ENCODE measurements around the gene CHCHD6.

Gene CHCHD6

DNA sequence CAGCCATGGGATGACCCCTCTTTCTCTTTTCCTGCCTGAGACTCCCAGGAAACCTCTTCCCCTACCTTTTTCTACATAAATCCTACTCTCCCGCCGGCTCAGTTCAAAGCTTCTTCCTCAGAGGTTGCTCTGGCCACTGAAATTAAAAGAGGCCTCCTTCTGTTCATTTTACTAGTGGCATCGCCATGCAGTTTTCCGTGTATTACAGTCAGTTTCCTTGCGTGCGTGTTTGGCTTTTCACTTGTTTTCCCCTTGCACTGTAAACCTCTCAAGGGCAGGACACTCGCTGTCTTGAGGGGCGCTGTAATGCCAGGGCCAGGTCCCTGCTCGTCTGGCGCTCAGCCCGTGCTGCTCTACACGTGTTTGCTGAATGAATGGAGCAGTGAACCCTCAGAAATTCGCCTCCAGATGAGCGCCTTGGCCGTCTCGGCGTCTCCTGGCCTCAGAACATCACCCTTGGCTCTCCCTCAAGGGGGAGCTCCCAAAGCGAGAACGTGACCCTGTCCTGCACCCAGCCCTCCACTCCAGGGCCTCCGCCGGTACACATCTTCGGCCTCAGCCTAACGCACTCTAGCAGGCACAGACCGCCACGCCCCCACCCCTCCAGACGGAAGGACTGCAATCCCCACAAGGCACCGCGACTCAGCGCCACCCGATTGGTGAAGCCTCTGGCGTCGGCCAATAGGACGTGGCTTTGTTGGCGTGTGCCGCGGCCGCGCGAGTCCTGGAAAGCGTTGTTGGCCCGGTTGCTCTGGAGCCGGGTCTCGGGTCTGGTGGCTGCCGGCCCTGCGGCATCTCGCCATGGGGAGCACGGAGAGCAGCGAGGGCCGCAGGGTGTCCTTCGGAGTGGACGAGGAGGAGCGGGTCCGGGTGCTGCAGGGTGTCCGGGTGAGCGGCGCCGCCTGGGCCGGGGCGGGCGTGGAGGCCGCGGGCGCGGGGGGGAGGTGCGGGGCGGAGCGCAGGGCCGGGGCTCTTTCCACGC lies at the start of gene CHCHD6:
CHCHD6 (plus strand) TSS at position 729 of the 982 bp plus-strand sequence; CDS start at position 802, 73 bp downstream.
- TF ChIP-seq, protein P1, sequence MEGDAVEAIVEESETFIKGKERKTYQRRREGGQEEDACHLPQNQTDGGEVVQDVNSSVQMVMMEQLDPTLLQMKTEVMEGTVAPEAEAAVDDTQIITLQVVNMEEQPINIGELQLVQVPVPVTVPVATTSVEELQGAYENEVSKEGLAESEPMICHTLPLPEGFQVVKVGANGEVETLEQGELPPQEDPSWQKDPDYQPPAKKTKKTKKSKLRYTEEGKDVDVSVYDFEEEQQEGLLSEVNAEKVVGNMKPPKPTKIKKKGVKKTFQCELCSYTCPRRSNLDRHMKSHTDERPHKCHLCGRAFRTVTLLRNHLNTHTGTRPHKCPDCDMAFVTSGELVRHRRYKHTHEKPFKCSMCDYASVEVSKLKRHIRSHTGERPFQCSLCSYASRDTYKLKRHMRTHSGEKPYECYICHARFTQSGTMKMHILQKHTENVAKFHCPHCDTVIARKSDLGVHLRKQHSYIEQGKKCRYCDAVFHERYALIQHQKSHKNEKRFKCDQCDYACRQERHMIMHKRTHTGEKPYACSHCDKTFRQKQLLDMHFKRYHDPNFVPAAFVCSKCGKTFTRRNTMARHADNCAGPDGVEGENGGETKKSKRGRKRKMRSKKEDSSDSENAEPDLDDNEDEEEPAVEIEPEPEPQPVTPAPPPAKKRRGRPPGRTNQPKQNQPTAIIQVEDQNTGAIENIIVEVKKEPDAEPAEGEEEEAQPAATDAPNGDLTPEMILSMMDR (IDR thresholded peaks at IDR 0.05; ENCODE audit: low read length, missing control alignments): no peak
- H3K4me3 ChIP-seq (replicated peaks; ENCODE audit: low read depth, low read length): peak within 1 kb of the TSS; percentile 74
- DNase-seq (ENCODE audit: low read depth): peak; percentile 97

GRCh38 chr3:126654571-126655383 lies 49.3 kb upstream of the CHCHD6 start, which contains the start of gene TXNRD3:
TSS of gene TXNRD3 (minus strand) at chr3:126655124.
- DNase-seq (ENCODE audit: low read depth): peak; percentile 64
- H3K4me3 ChIP-seq (replicated peaks; ENCODE audit: low read depth, low read length): peak within 1 kb of the TSS; percentile 67
- TF ChIP-seq, protein P1 (IDR thresholded peaks at IDR 0.05; ENCODE audit: low read length, missing control alignments): no peak

GRCh38 chr3:126655887-126656286 lies 48.2 kb upstream of the CHCHD6 start:
- TF ChIP-seq, protein P1 (IDR thresholded peaks at IDR 0.05; ENCODE audit: low read length, missing control alignments): no peak
- DNase-seq (ENCODE audit: low read depth): no peak
- no peak overlapping the region for H3K4me3 ChIP-seq (replicated peaks; ENCODE audit: low read depth, low read length)

DNA sequence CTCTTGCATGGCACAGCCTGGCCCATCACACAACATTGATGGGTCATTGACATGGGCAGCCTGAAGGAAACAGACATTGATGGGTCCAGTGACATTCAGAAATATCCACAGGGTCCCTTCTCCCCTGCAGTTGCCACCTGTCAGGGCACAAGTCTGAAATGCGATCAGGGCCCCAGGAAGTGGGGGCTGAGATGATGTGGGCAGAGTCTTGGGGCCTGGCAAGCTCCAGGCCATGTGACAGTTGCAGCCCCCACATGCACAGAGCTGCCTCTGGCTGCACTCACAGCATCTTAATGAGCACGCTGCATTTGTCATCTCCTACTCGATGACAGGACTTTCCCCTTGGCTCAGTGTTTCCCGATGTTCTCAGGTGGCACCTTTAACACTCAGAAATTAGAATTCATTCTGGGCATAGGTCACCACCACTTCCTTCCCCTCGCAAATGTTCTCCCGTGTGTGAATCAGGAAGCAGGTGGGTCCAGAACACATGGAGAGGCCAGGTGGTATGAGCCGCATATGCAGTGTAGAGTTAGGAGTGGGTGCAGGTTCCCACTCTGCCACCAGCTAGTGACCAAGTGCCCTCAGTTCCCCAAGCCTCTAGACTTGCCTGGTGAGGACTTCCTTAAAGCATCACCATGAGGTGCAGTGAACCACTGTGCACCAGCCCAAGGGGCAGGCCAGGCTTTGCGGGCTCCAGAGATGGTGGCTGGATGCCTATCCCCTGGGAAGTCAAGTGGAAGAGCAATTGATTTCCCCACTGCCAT lies 47.5 kb upstream of the CHCHD6 start:
- DNase-seq (ENCODE audit: low read depth): no peak
- no peak overlapping the region for H3K4me3 ChIP-seq (replicated peaks; ENCODE audit: low read depth, low read length)
- TF ChIP-seq, protein P1 (IDR thresholded peaks at IDR 0.05; ENCODE audit: low read length, missing control alignments): no peak

DNA sequence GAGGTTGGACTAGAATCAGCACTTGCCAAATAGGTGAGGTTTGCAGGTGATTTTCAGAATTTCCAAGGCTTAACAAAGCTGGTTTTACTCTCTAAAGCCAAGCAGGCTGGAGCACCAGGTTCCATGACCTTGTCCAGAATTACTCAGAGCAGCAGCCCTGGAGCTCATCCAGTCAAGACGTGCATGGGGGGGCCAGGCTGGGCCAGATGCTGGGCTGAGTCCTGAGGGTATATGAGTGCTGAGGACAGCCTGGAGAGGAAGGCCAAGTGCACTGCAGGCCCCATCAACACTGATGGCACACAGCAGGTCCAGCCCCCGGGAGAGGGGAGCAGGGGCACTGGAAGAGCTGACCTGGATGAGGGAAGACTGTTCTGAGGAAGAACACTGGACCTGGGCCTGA lies 46.1 kb upstream of the CHCHD6 start:
- TF ChIP-seq, protein P1 (IDR thresholded peaks at IDR 0.05; ENCODE audit: low read length, missing control alignments): no peak
- no peak for DNase-seq (ENCODE audit: low read depth)
- H3K4me3 ChIP-seq (replicated peaks; ENCODE audit: low read depth, low read length): no peak overlapping the region

DNA sequence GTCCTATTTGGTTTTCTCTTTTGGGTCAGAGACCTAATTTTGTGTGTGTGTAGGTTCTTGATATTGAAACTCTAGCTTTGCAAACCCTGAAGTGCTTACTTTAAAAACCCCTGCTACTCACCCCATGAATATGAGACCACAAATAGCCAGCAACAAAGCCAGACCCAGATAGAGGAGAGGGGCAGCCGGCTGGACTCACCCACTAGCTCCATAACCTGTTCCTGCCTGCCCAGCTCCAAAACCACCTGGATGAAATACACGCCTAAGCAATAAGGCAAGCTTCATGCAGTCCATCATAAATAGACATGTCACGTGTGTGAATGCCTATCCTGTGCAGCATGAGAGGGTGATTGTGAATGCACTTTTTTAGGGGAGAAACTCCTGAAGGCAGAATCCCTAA lies 45.5 kb upstream of the CHCHD6 start:
- DNase-seq (ENCODE audit: low read depth): no peak
- H3K4me3 ChIP-seq (replicated peaks; ENCODE audit: low read depth, low read length): no peak overlapping the region
- TF ChIP-seq, protein P1 (IDR thresholded peaks at IDR 0.05; ENCODE audit: low read length, missing control alignments): no peak
